ENCODE measurements around the gene PIK3AP1. TPM values are rescaled to one million over a fixed set of nuclear protein-coding genes. Genes with fewer than 3 reads are reported as not detected.

The PIK3AP1 gene
- total RNA-seq, 1 experiment from 2014 or later = 7.1 TPM

DNA sequence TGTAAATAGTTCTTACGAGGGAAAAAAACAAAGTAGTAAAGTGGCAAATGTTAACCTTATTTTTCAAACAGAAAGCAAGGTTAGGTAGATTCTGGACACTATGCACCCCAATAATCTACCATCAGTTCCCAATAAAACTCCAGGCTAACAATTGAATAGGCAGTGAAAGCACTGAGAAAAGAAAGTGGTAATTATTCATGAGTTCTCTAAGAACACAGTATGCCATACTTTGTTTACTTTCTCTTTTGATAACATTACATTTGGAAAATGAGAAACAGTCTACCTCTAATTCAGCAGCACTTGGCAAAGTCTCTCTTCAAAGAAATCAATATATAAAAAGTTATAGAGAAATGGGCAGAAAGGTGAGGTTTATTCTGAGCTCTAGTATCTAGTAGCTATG, 151.9 kb downstream of the PIK3AP1 start:
- no peak for TF ChIP-seq ELF1 (IDR thresholded peaks at IDR 0.05; ENCODE audit: borderline replicate concordance, low read depth)
- TF ChIP-seq YY1 (IDR thresholded peaks at IDR 0.05; ENCODE audit: extremely low read depth, insufficient replicate concordance, low read depth, low read length) = no peak
- TF ChIP-seq TCF7L2 (IDR thresholded peaks at IDR 0.05; ENCODE audit: borderline replicate concordance, extremely low read depth, insufficient read depth, insufficient read length) = no peak
- TF ChIP-seq POLR2A (IDR thresholded peaks at IDR 0.05; ENCODE audit: borderline replicate concordance, extremely low read depth, insufficient read depth, insufficient read length) = no peak
- TF ChIP-seq, protein P1, sequence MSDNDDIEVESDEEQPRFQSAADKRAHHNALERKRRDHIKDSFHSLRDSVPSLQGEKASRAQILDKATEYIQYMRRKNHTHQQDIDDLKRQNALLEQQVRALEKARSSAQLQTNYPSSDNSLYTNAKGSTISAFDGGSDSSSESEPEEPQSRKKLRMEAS (IDR thresholded peaks at IDR 0.05) = no peak
- no peak for TF ChIP-seq ZFX (IDR thresholded peaks at IDR 0.05)
- TF ChIP-seq CEBPB (IDR thresholded peaks at IDR 0.05; ENCODE audit: low read depth) = no peak
- TF ChIP-seq POLR2AphosphoS5 (IDR thresholded peaks at IDR 0.05; ENCODE audit: low read depth, low read length) = no peak
- TF ChIP-seq SRF (IDR thresholded peaks at IDR 0.05; ENCODE audit: low read depth) = no peak
- no peak for TF ChIP-seq EZH2phosphoT487 (IDR thresholded peaks at IDR 0.05; ENCODE audit: borderline replicate concordance)
- TF ChIP-seq, protein P2, sequence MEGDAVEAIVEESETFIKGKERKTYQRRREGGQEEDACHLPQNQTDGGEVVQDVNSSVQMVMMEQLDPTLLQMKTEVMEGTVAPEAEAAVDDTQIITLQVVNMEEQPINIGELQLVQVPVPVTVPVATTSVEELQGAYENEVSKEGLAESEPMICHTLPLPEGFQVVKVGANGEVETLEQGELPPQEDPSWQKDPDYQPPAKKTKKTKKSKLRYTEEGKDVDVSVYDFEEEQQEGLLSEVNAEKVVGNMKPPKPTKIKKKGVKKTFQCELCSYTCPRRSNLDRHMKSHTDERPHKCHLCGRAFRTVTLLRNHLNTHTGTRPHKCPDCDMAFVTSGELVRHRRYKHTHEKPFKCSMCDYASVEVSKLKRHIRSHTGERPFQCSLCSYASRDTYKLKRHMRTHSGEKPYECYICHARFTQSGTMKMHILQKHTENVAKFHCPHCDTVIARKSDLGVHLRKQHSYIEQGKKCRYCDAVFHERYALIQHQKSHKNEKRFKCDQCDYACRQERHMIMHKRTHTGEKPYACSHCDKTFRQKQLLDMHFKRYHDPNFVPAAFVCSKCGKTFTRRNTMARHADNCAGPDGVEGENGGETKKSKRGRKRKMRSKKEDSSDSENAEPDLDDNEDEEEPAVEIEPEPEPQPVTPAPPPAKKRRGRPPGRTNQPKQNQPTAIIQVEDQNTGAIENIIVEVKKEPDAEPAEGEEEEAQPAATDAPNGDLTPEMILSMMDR (IDR thresholded peaks at IDR 0.05 in 2 of 3, conservative IDR thresholded peaks at IDR 0.05 in 1 of 3; ENCODE audit: borderline replicate concordance in 1 of 3, insufficient read depth in 1 of 3, low read depth in 2 of 3, low read length in 2 of 3) = no peak
- no peak for TF ChIP-seq SIN3A (IDR thresholded peaks at IDR 0.05; ENCODE audit: low read depth)
- TF ChIP-seq, protein P3, sequence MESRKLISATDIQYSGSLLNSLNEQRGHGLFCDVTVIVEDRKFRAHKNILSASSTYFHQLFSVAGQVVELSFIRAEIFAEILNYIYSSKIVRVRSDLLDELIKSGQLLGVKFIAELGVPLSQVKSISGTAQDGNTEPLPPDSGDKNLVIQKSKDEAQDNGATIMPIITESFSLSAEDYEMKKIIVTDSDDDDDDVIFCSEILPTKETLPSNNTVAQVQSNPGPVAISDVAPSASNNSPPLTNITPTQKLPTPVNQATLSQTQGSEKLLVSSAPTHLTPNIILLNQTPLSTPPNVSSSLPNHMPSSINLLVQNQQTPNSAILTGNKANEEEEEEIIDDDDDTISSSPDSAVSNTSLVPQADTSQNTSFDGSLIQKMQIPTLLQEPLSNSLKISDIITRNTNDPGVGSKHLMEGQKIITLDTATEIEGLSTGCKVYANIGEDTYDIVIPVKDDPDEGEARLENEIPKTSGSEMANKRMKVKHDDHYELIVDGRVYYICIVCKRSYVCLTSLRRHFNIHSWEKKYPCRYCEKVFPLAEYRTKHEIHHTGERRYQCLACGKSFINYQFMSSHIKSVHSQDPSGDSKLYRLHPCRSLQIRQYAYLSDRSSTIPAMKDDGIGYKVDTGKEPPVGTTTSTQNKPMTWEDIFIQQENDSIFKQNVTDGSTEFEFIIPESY (IDR thresholded peaks at IDR 0.05; ENCODE audit: extremely low read depth, insufficient replicate concordance, low read length) = no peak
- TF ChIP-seq, protein P4, sequence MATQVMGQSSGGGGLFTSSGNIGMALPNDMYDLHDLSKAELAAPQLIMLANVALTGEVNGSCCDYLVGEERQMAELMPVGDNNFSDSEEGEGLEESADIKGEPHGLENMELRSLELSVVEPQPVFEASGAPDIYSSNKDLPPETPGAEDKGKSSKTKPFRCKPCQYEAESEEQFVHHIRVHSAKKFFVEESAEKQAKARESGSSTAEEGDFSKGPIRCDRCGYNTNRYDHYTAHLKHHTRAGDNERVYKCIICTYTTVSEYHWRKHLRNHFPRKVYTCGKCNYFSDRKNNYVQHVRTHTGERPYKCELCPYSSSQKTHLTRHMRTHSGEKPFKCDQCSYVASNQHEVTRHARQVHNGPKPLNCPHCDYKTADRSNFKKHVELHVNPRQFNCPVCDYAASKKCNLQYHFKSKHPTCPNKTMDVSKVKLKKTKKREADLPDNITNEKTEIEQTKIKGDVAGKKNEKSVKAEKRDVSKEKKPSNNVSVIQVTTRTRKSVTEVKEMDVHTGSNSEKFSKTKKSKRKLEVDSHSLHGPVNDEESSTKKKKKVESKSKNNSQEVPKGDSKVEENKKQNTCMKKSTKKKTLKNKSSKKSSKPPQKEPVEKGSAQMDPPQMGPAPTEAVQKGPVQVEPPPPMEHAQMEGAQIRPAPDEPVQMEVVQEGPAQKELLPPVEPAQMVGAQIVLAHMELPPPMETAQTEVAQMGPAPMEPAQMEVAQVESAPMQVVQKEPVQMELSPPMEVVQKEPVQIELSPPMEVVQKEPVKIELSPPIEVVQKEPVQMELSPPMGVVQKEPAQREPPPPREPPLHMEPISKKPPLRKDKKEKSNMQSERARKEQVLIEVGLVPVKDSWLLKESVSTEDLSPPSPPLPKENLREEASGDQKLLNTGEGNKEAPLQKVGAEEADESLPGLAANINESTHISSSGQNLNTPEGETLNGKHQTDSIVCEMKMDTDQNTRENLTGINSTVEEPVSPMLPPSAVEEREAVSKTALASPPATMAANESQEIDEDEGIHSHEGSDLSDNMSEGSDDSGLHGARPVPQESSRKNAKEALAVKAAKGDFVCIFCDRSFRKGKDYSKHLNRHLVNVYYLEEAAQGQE (IDR thresholded peaks at IDR 0.05; ENCODE audit: low read depth) = no peak
- TF ChIP-seq FOSL1 (IDR thresholded peaks at IDR 0.05; ENCODE audit: low read depth) = no peak
- RAD21 ChIA-PET (ENCODE audit: low non-redundant PET in 1 of 2, low total read pairs in 2 of 2, uncharacterized antibody in 2 of 2, unreplicated experiment in 2 of 2) = no interaction called here
- H3K27ac ChIP-seq (ENCODE audit: low read depth, low read length) = no peak overlapping the region
- BruUV-seq (replicated peaks) = no TSS peak
- no peak overlapping the region for H2AFZ ChIP-seq (ENCODE audit: low read depth, low read length, poor library complexity, severe bottlenecking)
- no peak overlapping the region for H3K4me2 ChIP-seq (ENCODE audit: low read length)
- H3K79me2 ChIP-seq (ENCODE audit: insufficient read depth, low read length) = peaks cover 100% of the 10 kb centered on the region
- CTCF ChIA-PET = no interaction called here
- peaks cover 27% of the 10 kb centered on the region; the same call in 1 of the 2 replicates for H4K20me1 ChIP-seq (ENCODE audit: insufficient read depth)
- no peaks in the 10 kb centered on the region for H3K27me3 ChIP-seq (ENCODE audit: insufficient read depth, low read length)
- H3K4me3 ChIP-seq (replicated peaks in 1 of 2; ENCODE audit: low read depth in 1 of 2, low read length in 2 of 2) = no peak overlapping the region
- H3K4me1 ChIP-seq (ENCODE audit: control insufficient read depth in 1 of 2, insufficient read depth in 2 of 2, low read length in 2 of 2) = no peaks in the 10 kb centered on the region
- DNase-seq (ENCODE audit: low read depth, low spot score) = no peak
- H3K9me2 ChIP-seq (ENCODE audit: insufficient read depth) = no peaks in the 10 kb centered on the region
- POLR2A ChIA-PET = no interaction called here
- H3K9ac ChIP-seq (ENCODE audit: low read length) = no peak overlapping the region
- ATAC-seq = no peak
- intact Hi-C loops (cut with micrococcal nuclease) = no loop called here
- no peaks in the 10 kb centered on the region for H3K9me3 ChIP-seq (ENCODE audit: control insufficient read depth in 1 of 2, insufficient read depth in 1 of 2, low read depth in 1 of 2, low read length in 2 of 2)
- no peaks in the 10 kb centered on the region for H3K36me3 ChIP-seq (ENCODE audit: control insufficient read depth in 1 of 2, insufficient read depth in 2 of 2, low read length in 2 of 2)

Data from HCT116 (cell line).